Osteocyte (in vitro differentiated cells): ENCODE data around the gene TRAK2. TPM values are rescaled to one million over a fixed set of nuclear protein-coding genes. Genes with fewer than 3 reads are reported as not detected.

ENCODE experiments used
- DNase-seq: peaks from one replicate; pipeline ENCODE4 v3.0.0; 2021; ENCODE audit warnings: mixed read lengths; ENCODE audit not compliant: unreplicated experiment; ENCODE audit errors: extremely low spot score
- H3K27ac Mint-ChIP-seq: one replicate; pipeline ENCODE4 v1.8.0; 2021; ENCODE audit warnings: mild to moderate bottlenecking, mixed read lengths; ENCODE audit not compliant: unreplicated experiment
- H3K27me3 Mint-ChIP-seq: one replicate; pipeline ENCODE4 v1.8.0; 2021; ENCODE audit warnings: mixed read lengths; ENCODE audit not compliant: unreplicated experiment
- H3K36me3 Mint-ChIP-seq: one replicate; pipeline ENCODE4 v1.8.0; 2021; ENCODE audit warnings: mixed read lengths; ENCODE audit not compliant: unreplicated experiment
- H3K4me1 Mint-ChIP-seq: one replicate; pipeline ENCODE4 v1.8.0; 2021; ENCODE audit warnings: mixed read lengths; ENCODE audit not compliant: unreplicated experiment
- H3K4me3 Mint-ChIP-seq: one replicate; pipeline ENCODE4 v1.8.0; 2021; ENCODE audit warnings: mild to moderate bottlenecking, moderate library complexity, mixed read lengths; ENCODE audit not compliant: unreplicated experiment
- H3K9me3 Mint-ChIP-seq: one replicate; pipeline ENCODE4 v1.8.0; 2021; ENCODE audit warnings: mixed read lengths; ENCODE audit not compliant: unreplicated experiment
- total RNA-seq: library from RNA; stranded (reverse); gene quantifications from 2 replicates; pipeline ENCODE4 v1.2.1, GENCODE V29; 2021
- TF ChIP-seq, protein P1 (sequence below): fragments of 200-600 bp; sonication (generic); IDR thresholded peaks from 2 replicates; pipeline ENCODE4 v1.5.0; 2021; ENCODE audit warnings: antibody characterized with exemption, mild to moderate bottlenecking, moderate library complexity

TRAK2 gene
- total RNA-seq, 1 donor from 2014 or later = 38.7 TPM

DNA sequence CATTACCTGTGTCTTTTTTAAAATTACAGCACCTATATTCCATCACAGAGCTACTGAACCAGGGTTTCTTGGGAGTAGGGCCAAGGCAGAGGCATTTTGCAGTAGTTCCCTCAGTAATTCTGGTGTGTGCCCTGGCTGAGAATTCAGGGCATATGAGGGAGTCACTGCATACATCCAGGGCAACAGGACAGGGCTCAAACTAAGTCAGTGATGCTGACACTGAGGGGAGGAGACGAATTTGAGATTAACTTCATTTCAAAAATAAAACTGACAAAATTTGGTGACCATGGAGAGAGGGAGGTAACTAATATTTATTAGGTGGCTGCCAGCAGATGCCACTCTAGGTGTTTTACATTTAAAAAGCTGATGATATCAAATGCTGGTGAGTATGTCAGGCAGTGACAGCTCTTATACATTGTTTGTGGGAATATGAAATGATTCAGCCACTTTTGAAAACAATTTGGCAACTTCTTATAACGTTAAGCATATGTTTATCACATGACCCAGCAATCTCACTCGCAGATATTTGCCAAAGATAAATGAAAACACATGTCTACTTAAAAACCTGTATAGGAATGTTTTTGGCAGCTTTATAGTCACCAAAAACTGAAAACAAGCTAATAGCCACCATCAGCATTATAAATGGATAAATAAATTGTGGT lies 20.6 kb upstream of the TRAK2 start:
- no peak overlapping the region for H3K4me3 Mint-ChIP-seq
- H3K4me1 Mint-ChIP-seq = peaks cover 39% of the 10 kb centered on the region
- H3K36me3 Mint-ChIP-seq = peaks cover 46% of the 10 kb centered on the region

DNA sequence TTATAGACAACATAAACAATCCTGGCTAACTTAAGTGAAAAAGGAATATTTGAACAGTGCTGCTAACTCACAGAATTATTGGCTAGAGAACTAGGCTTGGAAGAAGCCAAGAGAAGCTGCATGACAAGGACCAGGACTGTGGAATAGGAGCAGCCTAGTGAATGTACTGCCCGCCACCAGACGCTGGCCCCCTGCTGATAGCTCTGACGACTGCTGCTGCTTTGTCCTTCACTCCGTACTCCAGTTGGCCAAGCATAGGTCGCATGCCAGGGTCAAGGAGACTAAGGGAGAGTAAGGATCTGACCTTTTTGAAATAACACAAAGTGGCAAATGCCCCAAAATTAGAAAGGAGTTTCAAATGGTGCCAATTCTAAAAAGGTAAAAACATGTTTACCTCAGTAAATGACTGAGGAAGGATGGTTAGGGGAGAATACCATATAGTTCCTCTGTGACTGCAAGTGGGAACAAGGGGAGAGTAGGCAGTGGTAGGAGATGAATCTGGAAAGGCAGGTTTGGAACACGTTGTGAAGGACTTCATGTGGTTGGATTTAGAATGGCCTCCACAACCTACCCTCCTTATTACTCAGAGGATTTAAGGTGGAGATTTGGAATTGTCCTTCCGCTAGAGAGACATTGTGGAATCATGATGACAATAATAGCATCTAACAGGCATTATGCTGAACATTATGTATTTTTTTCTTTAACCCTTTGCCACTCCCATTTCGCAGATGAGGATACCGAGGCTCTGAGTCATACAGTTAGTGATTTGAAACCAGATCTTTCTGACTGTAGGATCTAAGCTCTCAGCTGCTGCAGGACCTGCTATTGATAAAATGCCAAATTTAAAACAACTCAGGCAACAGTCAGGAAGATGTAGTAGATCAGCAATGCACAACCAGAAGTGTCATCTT lies 19.8 kb upstream of the TRAK2 start:
- Mint-ChIP-seq H3K4me3 (no peak overlapping the region), H3K27ac (no peak overlapping the region), H3K27me3 (no peaks in the 10 kb centered on the region), H3K9me3 (no peaks in the 10 kb centered on the region), H3K36me3 (peaks cover 46% of the 10 kb centered on the region), H3K4me1 (peaks cover 47% of the 10 kb centered on the region)
- no peak for DNase-seq
- TF ChIP-seq, protein P1, sequence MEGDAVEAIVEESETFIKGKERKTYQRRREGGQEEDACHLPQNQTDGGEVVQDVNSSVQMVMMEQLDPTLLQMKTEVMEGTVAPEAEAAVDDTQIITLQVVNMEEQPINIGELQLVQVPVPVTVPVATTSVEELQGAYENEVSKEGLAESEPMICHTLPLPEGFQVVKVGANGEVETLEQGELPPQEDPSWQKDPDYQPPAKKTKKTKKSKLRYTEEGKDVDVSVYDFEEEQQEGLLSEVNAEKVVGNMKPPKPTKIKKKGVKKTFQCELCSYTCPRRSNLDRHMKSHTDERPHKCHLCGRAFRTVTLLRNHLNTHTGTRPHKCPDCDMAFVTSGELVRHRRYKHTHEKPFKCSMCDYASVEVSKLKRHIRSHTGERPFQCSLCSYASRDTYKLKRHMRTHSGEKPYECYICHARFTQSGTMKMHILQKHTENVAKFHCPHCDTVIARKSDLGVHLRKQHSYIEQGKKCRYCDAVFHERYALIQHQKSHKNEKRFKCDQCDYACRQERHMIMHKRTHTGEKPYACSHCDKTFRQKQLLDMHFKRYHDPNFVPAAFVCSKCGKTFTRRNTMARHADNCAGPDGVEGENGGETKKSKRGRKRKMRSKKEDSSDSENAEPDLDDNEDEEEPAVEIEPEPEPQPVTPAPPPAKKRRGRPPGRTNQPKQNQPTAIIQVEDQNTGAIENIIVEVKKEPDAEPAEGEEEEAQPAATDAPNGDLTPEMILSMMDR = no peak

More for the DNA sequence above, 20.6 kb upstream of the TRAK2 start:
- H3K27me3 Mint-ChIP-seq = no peaks in the 10 kb centered on the region
- TF ChIP-seq, protein P1 = no peak
- H3K27ac Mint-ChIP-seq = no peak overlapping the region
- no peak for DNase-seq
- H3K9me3 Mint-ChIP-seq = no peaks in the 10 kb centered on the region

DNA sequence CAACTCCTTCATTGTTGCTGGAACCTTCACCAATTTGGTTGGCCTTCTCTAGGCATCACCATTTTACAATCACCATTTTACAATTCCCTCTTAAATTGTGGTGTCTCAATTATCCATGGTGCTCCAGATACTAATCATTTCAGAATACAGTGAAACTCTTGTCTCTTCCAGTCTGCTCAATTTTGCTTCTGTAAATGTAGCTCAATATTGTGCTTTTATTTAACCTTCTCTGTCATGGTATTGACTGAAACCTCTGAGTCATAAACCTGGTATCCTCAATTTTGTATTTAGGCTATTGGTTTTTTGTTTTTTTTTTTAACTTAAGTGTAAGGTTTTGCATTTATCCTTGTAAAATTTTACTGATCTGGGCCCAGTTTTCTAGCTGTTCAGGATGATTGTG lies 16.4 kb upstream of the TRAK2 start:
- TF ChIP-seq, protein P1 = no peak
- Mint-ChIP-seq H3K27me3 (no peaks in the 10 kb centered on the region), H3K4me3 (no peak overlapping the region), H3K4me1 (peaks cover 63% of the 10 kb centered on the region), H3K36me3 (peaks cover 39% of the 10 kb centered on the region), H3K27ac (peak overlapping the region; percentile 94), H3K9me3 (peaks cover 4% of the 10 kb centered on the region)
- no peak for DNase-seq

DNA sequence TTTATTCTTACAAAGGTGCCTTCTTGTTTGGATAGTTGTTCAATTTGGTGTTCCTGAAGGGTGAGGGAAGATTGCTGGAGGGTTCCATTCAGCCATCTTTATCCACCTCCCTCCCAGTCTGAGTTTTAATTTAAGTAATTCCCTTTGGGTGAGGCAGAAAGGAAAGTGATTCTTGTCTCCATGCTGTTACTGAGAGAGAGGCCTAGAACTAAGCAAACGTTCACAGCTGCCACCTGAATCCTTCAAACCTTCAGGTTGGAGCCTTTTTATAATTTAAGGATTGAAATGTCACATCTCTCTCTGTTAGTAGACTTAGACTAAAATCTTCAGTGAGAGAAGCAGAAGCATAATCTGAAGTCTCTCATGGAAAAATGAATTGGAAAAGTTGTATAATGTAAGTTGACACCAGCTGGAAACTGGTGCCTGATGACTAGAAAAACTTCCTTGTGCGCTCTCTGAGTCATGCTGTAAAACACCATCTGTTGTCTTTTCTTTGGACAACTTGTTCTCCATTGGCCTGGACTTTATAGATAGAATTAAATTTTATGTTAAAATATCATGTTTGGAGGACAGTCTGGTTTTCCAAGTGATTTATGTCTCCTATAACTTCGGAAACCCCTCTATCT lies 14.9 kb upstream of the TRAK2 start:
- H3K4me3 Mint-ChIP-seq = peak overlapping the region; percentile 30
- H3K27me3 Mint-ChIP-seq = no peaks in the 10 kb centered on the region
- H3K4me1 Mint-ChIP-seq = peaks cover 51% of the 10 kb centered on the region
- TF ChIP-seq, protein P1 = no peak
- H3K27ac Mint-ChIP-seq = peak overlapping the region; percentile 94
- peaks cover 52% of the 10 kb centered on the region for H3K36me3 Mint-ChIP-seq
- H3K9me3 Mint-ChIP-seq = peaks cover 16% of the 10 kb centered on the region
- no peak for DNase-seq
